Cardiac muscle cell (in vitro differentiated cells and primary cell): ENCODE data around the gene ERP27. TPM values are rescaled to one million over a fixed set of nuclear protein-coding genes. Genes with fewer than 3 reads are reported as not detected.

Experiments used
- DNase-seq, 2 donors: peaks; one replicate each; pipeline versions ENCODE4 v3.0.0 to v3.0.0-alpha.2; 2010 to 2017; ENCODE audit warnings: low read depth in 1 of 2, low spot score in 1 of 2
- H3K27ac ChIP-seq: fragments of 200-600 bp; sonication (generic); 2 replicates; pipeline ENCODE4 v1.5.1; 2016
- H3K27me3 ChIP-seq: fragments of 200-600 bp; sonication (generic); 2 replicates; pipeline ENCODE4 v1.6.0; 2016; ENCODE audit warnings: control low read depth
- H3K36me3 ChIP-seq: fragments of 200-600 bp; sonication (generic); 2 replicates; pipeline ENCODE4 v1.5.1; 2016; ENCODE audit warnings: control low read depth
- H3K4me1 ChIP-seq: fragments of 200-600 bp; sonication (generic); 2 replicates; pipeline ENCODE4 v1.8.1; 2017; ENCODE audit warnings: low read depth, mild to moderate bottlenecking, mixed run types
- H3K4me3 ChIP-seq: fragments of 200-600 bp; sonication (generic); 2 replicates; pipeline ENCODE4 v1.5.1; 2016; ENCODE audit warnings: mild to moderate bottlenecking
- H3K9me3 ChIP-seq: fragments of 200-600 bp; sonication (generic); 2 replicates; pipeline ENCODE4 v1.5.1; 2017; ENCODE audit warnings: low read depth, mild to moderate bottlenecking, control low read depth
- CTCF ChIP-seq: IDR thresholded peaks from 2 replicates; pipeline ENCODE4 v1.5.1; 2012; ENCODE audit warnings: low read depth, mild to moderate bottlenecking, low read length
- polyA plus RNA-seq: library from polyadenylated mRNA; unstranded; fragments of >200 nt; fragmentation: Nextera tagmentation; extraction: Ambion mirVana; gene quantifications from 2 replicates; pipeline ENCODE4 v1.2.1, GENCODE V29; 2016
- total RNA-seq: library from RNA; depleted of rRNA; stranded (reverse); fragments of >200 nt; gene quantifications from 2 replicates; pipeline ENCODE4 v1.2.3, GENCODE V29; 2016

The ERP27 gene
- total and polyA plus RNA-seq, 2 experiments from 2014 or later, result not detected

DNA sequence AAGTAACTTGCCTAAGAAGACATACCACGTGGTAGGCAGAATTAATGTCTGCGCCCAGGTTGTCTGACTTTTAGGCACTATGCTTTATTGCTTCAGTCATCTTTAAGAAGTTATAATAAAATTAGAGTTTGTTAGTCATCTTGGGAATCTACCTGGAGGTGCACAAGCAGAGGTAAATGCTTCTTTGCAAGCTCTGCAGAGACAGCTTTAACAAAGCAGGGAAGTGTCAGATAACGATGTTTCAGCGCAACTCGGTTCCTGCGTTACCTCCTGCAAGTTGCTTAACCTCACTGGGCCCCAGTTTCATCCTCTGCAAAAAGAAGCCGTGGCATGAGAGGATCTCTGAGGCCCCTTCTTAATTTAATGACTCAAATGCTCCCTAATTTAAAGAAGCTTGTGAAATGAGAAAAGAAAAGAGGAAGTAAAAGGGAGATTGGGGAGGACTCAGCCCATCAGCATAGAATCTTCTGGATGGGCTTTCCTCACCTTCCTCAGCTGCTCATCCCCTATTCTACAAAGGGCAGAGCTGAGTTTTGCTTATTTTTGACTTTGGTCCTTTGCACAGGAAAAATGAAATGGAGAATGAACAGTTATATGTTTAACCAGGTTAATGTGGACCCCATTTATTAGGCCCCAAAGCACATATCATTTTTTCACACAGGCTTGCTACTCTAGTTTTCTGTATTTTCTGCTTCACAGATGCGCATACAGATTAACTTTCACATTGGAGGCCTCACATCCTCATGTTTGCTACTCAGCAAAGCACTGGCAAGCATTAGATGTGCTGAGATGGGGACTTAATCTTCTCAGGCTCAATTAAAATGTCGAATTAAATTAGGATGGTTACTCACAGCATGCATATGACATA lies 17.9 kb upstream of the ERP27 start:
- Histone ChIP-seq H3K4me3 (no peak overlapping the region), H3K9me3 (no peaks in the 10 kb centered on the region), H3K4me1 (no peaks in the 10 kb centered on the region), H3K27me3 (no peaks in the 10 kb centered on the region), H3K27ac (no peak overlapping the region), H3K36me3 (no peaks in the 10 kb centered on the region)
- no peak for DNase-seq
- TF ChIP-seq CTCF, result no peak

- DNase-seq, result no peak
Measured at GRCh38 chr12:14954269-14954668, 15.9 kb upstream of the ERP27 start.

DNA sequence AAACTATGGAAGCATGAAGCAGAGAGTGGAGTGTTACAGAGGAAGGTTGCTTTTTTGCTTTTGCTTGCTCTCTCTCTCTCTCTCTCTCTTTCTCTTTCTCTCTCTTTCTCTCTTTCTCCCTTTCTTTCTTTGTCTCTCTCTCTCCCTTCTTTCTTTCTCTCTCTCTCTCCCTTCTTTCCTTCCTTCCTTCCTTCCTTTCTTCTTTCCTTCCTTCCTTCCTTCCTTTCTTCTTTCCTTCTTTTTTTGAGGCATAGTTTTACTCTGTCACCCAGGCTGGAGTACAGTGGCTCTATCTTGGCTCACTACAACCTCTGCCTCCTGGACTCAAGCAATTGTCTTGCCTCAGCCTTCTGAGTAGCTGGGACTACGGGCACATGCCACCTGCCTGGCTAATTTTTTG lies 15.4 kb upstream of the ERP27 start:
- Histone ChIP-seq H3K27me3 (no peaks in the 10 kb centered on the region), H3K36me3 (no peaks in the 10 kb centered on the region), H3K27ac (no peak overlapping the region), H3K4me3 (no peak overlapping the region), H3K4me1 (peaks cover 18% of the 10 kb centered on the region), H3K9me3 (no peaks in the 10 kb centered on the region)
- no peak for DNase-seq
- TF ChIP-seq CTCF, result no peak

More at GRCh38 chr12:14954269-14954668, 15.9 kb upstream of the ERP27 start:
- TF ChIP-seq CTCF, result no peak
- no peaks in the 10 kb centered on the region for H3K9me3 ChIP-seq
- peaks cover 12% of the 10 kb centered on the region for H3K4me1 ChIP-seq
- H3K4me3 ChIP-seq, result no peak overlapping the region
- no peak overlapping the region for H3K27ac ChIP-seq
- no peaks in the 10 kb centered on the region for H3K36me3 ChIP-seq
- no peaks in the 10 kb centered on the region for H3K27me3 ChIP-seq

DNA sequence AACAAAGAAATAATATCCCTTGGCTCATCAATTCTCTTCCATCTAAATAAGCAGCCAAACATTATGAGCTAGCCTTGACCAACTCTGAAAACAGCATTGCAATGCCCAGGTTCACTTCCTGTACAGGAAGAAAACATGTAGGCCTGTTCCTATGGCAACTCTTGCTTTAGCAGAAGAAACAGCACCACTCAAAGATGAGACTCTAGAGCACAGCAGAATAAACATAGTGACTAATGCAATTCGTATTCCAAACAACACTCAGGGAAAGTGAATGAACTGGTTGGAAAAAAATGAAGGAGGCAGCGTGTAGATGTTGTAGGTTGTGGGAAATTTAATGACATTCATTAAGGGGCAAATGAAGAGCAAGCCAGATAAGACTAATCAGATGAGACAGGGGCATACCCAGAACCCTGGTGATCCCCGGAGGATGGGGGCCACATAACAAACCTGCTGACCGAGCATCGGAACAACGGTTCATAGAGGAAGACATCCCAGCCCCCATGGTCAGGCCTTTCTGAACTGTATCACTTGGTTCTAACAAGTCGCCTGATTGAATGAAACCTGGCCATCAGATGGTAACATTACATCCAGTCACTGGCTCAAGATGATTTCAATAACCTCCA lies 14.1 kb upstream of the ERP27 start:
- Histone ChIP-seq H3K27me3 (no peaks in the 10 kb centered on the region), H3K27ac (no peak overlapping the region), H3K4me3 (no peak overlapping the region), H3K4me1 (peaks cover 26% of the 10 kb centered on the region), H3K9me3 (no peaks in the 10 kb centered on the region), H3K36me3 (no peaks in the 10 kb centered on the region)
- TF ChIP-seq CTCF, result no peak
- peak in 1 of 2 donors; percentile 95 for DNase-seq

DNA sequence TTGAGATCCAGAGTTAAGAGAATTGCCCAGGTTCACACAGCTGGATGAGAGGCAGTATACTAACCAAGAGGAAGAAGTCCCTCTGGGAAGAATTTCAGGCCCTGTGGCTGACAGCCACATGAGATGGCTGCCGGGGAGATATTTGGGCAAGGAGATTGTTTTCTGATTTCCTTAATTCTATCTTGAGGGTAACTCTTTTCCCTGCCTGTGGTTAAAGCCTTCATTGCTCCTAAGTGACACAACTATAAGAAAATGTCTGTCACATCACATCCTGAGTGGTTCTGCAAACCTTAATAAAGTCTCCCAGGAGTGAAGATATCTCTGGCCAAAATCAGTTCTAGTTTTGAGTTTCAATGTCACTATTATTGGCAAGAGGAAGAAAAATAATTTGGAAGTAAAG lies 13.5 kb upstream of the ERP27 start:
- TF ChIP-seq CTCF, result no peak
- no peaks in the 10 kb centered on the region for H3K9me3 ChIP-seq
- no peak overlapping the region for H3K4me3 ChIP-seq
- no peak for DNase-seq
- no peak overlapping the region for H3K27ac ChIP-seq
- no peaks in the 10 kb centered on the region for H3K36me3 ChIP-seq
- peaks cover 26% of the 10 kb centered on the region for H3K4me1 ChIP-seq
- H3K27me3 ChIP-seq, result no peaks in the 10 kb centered on the region
